ENCODE measurements around the gene KCNK2. TPM values are rescaled to one million over a fixed set of nuclear protein-coding genes. Genes with fewer than 3 reads are reported as not detected.

Gene KCNK2
- total RNA-seq, 6 experiments from 2014 or later: 50.1 to 93.1 (median 85.0) TPM

- Mint-ChIP-seq H3K27ac (peak overlapping the region; percentile 21; the same call in 1 of the 2 replicates), H3K4me3 (peak overlapping the region; percentile 31; the same call in 1 of the 2 replicates), H3K36me3 (ENCODE audit: low read depth) (peaks cover 22% of the 10 kb centered on the region), H3K9me3 (no peaks in the 10 kb centered on the region), H3K4me1 (ENCODE audit: low read depth) (peaks cover 47% of the 10 kb centered on the region; the same call in 1 of the 2 replicates), H3K27me3 (ENCODE audit: insufficient read depth) (no peaks in the 10 kb centered on the region)
- DNase-seq: no peak
- no peak for TF ChIP-seq CTCF (IDR thresholded peaks at IDR 0.05)
Measured at GRCh38 chr1:215095524-215095923, 13.0 kb downstream of the KCNK2 start.

GRCh38 chr1:215101511-215101910, 19.0 kb downstream of the KCNK2 start:
- Mint-ChIP-seq H3K4me3 (no peak overlapping the region), H3K9me3 (peaks cover 4% of the 10 kb centered on the region), H3K4me1 (ENCODE audit: low read depth) (peaks cover 56% of the 10 kb centered on the region), H3K36me3 (ENCODE audit: low read depth) (peaks cover 22% of the 10 kb centered on the region), H3K27ac (no peak overlapping the region), H3K27me3 (ENCODE audit: insufficient read depth) (no peaks in the 10 kb centered on the region)
- DNase-seq: no peak
- TF ChIP-seq CTCF (IDR thresholded peaks at IDR 0.05): no peak

GRCh38 chr1:215104283-215104682, 21.7 kb downstream of the KCNK2 start:
- peak; percentile 11 for DNase-seq
- no peak for TF ChIP-seq CTCF (IDR thresholded peaks at IDR 0.05)
- Mint-ChIP-seq H3K9me3 (peaks cover 16% of the 10 kb centered on the region), H3K4me3 (peak overlapping the region; percentile 64), H3K27ac (peak overlapping the region; percentile 47), H3K4me1 (ENCODE audit: low read depth) (peaks cover 29% of the 10 kb centered on the region), H3K36me3 (ENCODE audit: low read depth) (peaks cover 42% of the 10 kb centered on the region), H3K27me3 (ENCODE audit: insufficient read depth) (no peaks in the 10 kb centered on the region)

- Mint-ChIP-seq H3K4me1 (ENCODE audit: low read depth) (peaks cover 30% of the 10 kb centered on the region), H3K36me3 (ENCODE audit: low read depth) (peaks cover 56% of the 10 kb centered on the region), H3K4me3 (no peak overlapping the region), H3K27ac (no peak overlapping the region), H3K27me3 (ENCODE audit: insufficient read depth) (no peaks in the 10 kb centered on the region; the same call in 1 of the 2 replicates), H3K9me3 (peaks cover 16% of the 10 kb centered on the region)
- no peak for TF ChIP-seq CTCF (IDR thresholded peaks at IDR 0.05)
- DNase-seq: no peak
Measured at GRCh38 chr1:215106067-215106466, 23.5 kb downstream of the KCNK2 start.

GRCh38 chr1:215109171-215109570, 26.6 kb downstream of the KCNK2 start:
- DNase-seq: no peak
- Mint-ChIP-seq H3K9me3 (peaks cover 16% of the 10 kb centered on the region), H3K4me1 (ENCODE audit: low read depth) (peaks cover 41% of the 10 kb centered on the region), H3K27me3 (ENCODE audit: insufficient read depth) (no peaks in the 10 kb centered on the region; the same call in 1 of the 2 replicates), H3K36me3 (ENCODE audit: low read depth) (peaks cover 55% of the 10 kb centered on the region), H3K4me3 (no peak overlapping the region), H3K27ac (no peak overlapping the region)
- TF ChIP-seq CTCF (IDR thresholded peaks at IDR 0.05): no peak

- Mint-ChIP-seq H3K4me3 (no peak overlapping the region), H3K27ac (no peak overlapping the region), H3K4me1 (ENCODE audit: low read depth) (peaks cover 60% of the 10 kb centered on the region), H3K27me3 (ENCODE audit: insufficient read depth) (peaks cover 2% of the 10 kb centered on the region; the same call in 1 of the 2 replicates), H3K9me3 (peaks cover 8% of the 10 kb centered on the region), H3K36me3 (ENCODE audit: low read depth) (peaks cover 41% of the 10 kb centered on the region)
- no peak for DNase-seq
- no peak for TF ChIP-seq CTCF (IDR thresholded peaks at IDR 0.05)
Measured at GRCh38 chr1:215111916-215112315, 29.4 kb downstream of the KCNK2 start.

All from HFFc6 (cell line).